ENCODE results near the gene MFSD2B. TPM values are rescaled to one million over a fixed set of nuclear protein-coding genes. Genes with fewer than 3 reads are reported as not detected.

MFSD2B gene
- polyA plus RNA-seq (2011; rRNA removed) (0.06 and 0.10 TPM in 2 replicates), polyA minus RNA-seq (2011; rRNA and poly(A)+ RNA removed) (0.05 TPM in 1 of 2 replicates, not detected in the other)

GRCh38 chr2:24009680-24010476 lies at the start of gene MFSD2B:
Gene MFSD2B, plus strand, starts transcription at chr2:24010085. Its CDS starts 12 bp downstream, at chr2:24010097.
- H3K27me3 ChIP-seq (ENCODE audit: control insufficient read depth, insufficient read depth, low read length): no peaks in the 10 kb centered on the region
- no peaks in the 10 kb centered on the region for H3K36me3 ChIP-seq (ENCODE audit: control insufficient read depth, insufficient read depth, low read length)
- DNase-seq (ENCODE audit: low read depth): no peak
- POLR2A ChIA-PET: no interaction called here
- TF ChIP-seq CTCF (IDR thresholded peaks at IDR 0.05; ENCODE audit: insufficient read depth, low read depth, low read length): no peak
- CTCF ChIA-PET: interaction anchor here (0.9 to 1.0 kb wide), 2 partner anchors 74 to 83 kb away, joined by 3 to 4 read pairs; partner anchors contain the start of gene ATAD2B
- peak within 1 kb of the TSS; percentile 39 for H3K4me3 ChIP-seq (ENCODE audit: low read depth, low read length)

- Histone ChIP-seq H3K4me3 (ENCODE audit: low read depth, low read length) (no peak overlapping the region), H3K36me3 (ENCODE audit: control insufficient read depth, insufficient read depth, low read length) (peaks cover 1% of the 10 kb centered on the region; the same call in 1 of the 2 replicates), H3K27me3 (ENCODE audit: control insufficient read depth, insufficient read depth, low read length) (no peaks in the 10 kb centered on the region)
- no peak for TF ChIP-seq CTCF (IDR thresholded peaks at IDR 0.05; ENCODE audit: insufficient read depth, low read depth, low read length)
- ChIA-PET CTCF (no interaction called here), POLR2A (no interaction called here)
- DNase-seq (ENCODE audit: low read depth): no peak
Observed at GRCh38 chr2:23967846-23968245, 42.0 kb upstream of the MFSD2B start.

- no peaks in the 10 kb centered on the region for H3K27me3 ChIP-seq (ENCODE audit: control insufficient read depth, insufficient read depth, low read length)
- no peak overlapping the region for H3K4me3 ChIP-seq (ENCODE audit: low read depth, low read length)
- ChIA-PET CTCF (no interaction called here), POLR2A (no interaction called here)
- DNase-seq (ENCODE audit: low read depth): no peak
- no peak for TF ChIP-seq CTCF (IDR thresholded peaks at IDR 0.05; ENCODE audit: insufficient read depth, low read depth, low read length)
- H3K36me3 ChIP-seq (ENCODE audit: control insufficient read depth, insufficient read depth, low read length): peaks cover 2% of the 10 kb centered on the region
Observed at GRCh38 chr2:23976883-23977282, 33.0 kb upstream of the MFSD2B start.

GRCh38 chr2:23988371-23988770 lies 21.5 kb upstream of the MFSD2B start:
- ChIA-PET CTCF (no interaction called here), POLR2A (no interaction called here)
- no peak for DNase-seq (ENCODE audit: low read depth)
- H3K4me3 ChIP-seq (ENCODE audit: low read depth, low read length): no peak overlapping the region
- no peaks in the 10 kb centered on the region; the same call in none of the 2 replicates for H3K36me3 ChIP-seq (ENCODE audit: control insufficient read depth, insufficient read depth, low read length)
- TF ChIP-seq CTCF (IDR thresholded peaks at IDR 0.05; ENCODE audit: insufficient read depth, low read depth, low read length): peak; percentile 34; the same call in 1 of the 2 replicates
- no peaks in the 10 kb centered on the region for H3K27me3 ChIP-seq (ENCODE audit: control insufficient read depth, insufficient read depth, low read length)

- POLR2A ChIA-PET: no interaction called here
- CTCF ChIA-PET: interaction anchor here (0.6 kb wide), 2 partner anchors 47 to 169 kb away, joined by 3 to 4 read pairs; no protein-coding TSS in a partner anchor
- no peaks in the 10 kb centered on the region for H3K27me3 ChIP-seq (ENCODE audit: control insufficient read depth, insufficient read depth, low read length)
- DNase-seq (ENCODE audit: low read depth): no peak
- no peak for TF ChIP-seq CTCF (IDR thresholded peaks at IDR 0.05; ENCODE audit: insufficient read depth, low read depth, low read length)
- H3K4me3 ChIP-seq (ENCODE audit: low read depth, low read length): no peak overlapping the region
- H3K36me3 ChIP-seq (ENCODE audit: control insufficient read depth, insufficient read depth, low read length): no peaks in the 10 kb centered on the region
Observed at GRCh38 chr2:23992931-23993330, 17.0 kb upstream of the MFSD2B start.

All from BJ (cell line).